GM12878 (cell line): Measurements from ENCODE around the gene NLGN1. TPM values are rescaled to one million over a fixed set of nuclear protein-coding genes. Genes with fewer than 3 reads are reported as not detected.

ENCODE experiments used
- ATAC-seq: fragments of 200-7000 bp; cut with Tn5 transposase; 3 replicates; pipeline ENCODE4 v1.9.1; 2020; ENCODE audit warnings: mild to moderate bottlenecking, moderate library complexity
- BruUV-seq: library from RNA; stranded (reverse); fragments of 400-500 nt; replicated peaks from 2 replicates; lab custom pipeline; 2021; lab: Mats Ljungman, UMichigan
- CTCF ChIA-PET: fragments of 300-600 bp; sonication (Branson Sonifier 250); formaldehyde crosslinking; extraction: SDS; loops from one replicate; lab custom pipeline; 2021; ENCODE audit warnings: inconsistent platforms; lab: Yijun Ruan, JAX
- POLR2A ChIA-PET: fragments of 350-600 bp; formaldehyde crosslinking; extraction: SDS; loops from one replicate; lab custom pipeline; 2021; ENCODE audit warnings: inconsistent platforms; lab: Charles Lee
- RAD21 ChIA-PET: fragments of 300-600 bp; sonication (Branson Sonifier 250); formaldehyde crosslinking; loops from one replicate; lab custom pipeline; 2023; ENCODE audit warnings: antibody characterized with exemption; ENCODE audit not compliant: unreplicated experiment; lab: Charles Lee
- SMC1A ChIA-PET: fragments of 300-600 bp; sonication (Branson Sonifier 250); formaldehyde crosslinking; loops from one replicate; lab custom pipeline; 2023; ENCODE audit not compliant: unreplicated experiment, uncharacterized antibody; lab: Charles Lee
- DNase-seq: peaks from one replicate; pipeline ENCODE4 v3.0.0-alpha.2; 2011; ENCODE audit warnings: low read depth, low spot score
- FAIRE-seq: peaks from 3 replicates; lab custom pipeline; 2011; peaks lifted over from hg19 to GRCh38; lab: Jason Lieb, UNC
- H2AFZ ChIP-seq: 2 replicates; pipeline ENCODE4 v1.6.0; 2011; ENCODE audit warnings: low read depth, low read length, control low read depth; ENCODE audit not compliant: control insufficient read depth
- H3K27ac ChIP-seq: 2 replicates; pipeline ENCODE4 v1.5.1; 2011; ENCODE audit warnings: control low read depth; ENCODE audit not compliant: control insufficient read depth, insufficient read depth
- H3K27me3 ChIP-seq, 2 experiments: replicated peaks in 1 of 2; 2 replicates each; pipeline versions ENCODE4 v1.6.0 to v1.6.1; 2011; ENCODE audit warnings: low read length in 1 of 2; ENCODE audit not compliant: control insufficient read depth in 2 of 2, insufficient read depth in 2 of 2
- H3K36me3 ChIP-seq, 2 experiments: 2 replicates each; pipeline ENCODE4 v1.5.1; 2011; ENCODE audit warnings: low read length in 1 of 2; ENCODE audit not compliant: control insufficient read depth in 2 of 2, insufficient read depth in 2 of 2
- H3K4me1 ChIP-seq: 2 replicates; pipeline ENCODE4 v1.6.1; 2011; ENCODE audit warnings: mild to moderate bottlenecking, low read length, moderate library complexity, mixed read lengths; ENCODE audit not compliant: control insufficient read depth, insufficient read depth
- H3K4me2 ChIP-seq: 2 replicates; pipeline ENCODE4 v1.6.0; 2011; ENCODE audit warnings: control low read depth; ENCODE audit not compliant: control insufficient read depth, insufficient read depth
- H3K4me3 ChIP-seq: fragments of 200-600 bp; sonication (generic); 2 replicates; pipeline ENCODE4 v1.5.1; 2016
- H3K79me2 ChIP-seq: 2 replicates; pipeline ENCODE4 v1.6.0; 2011; ENCODE audit warnings: low read length; ENCODE audit not compliant: control insufficient read depth, insufficient read depth
- H3K9ac ChIP-seq: 2 replicates; pipeline ENCODE4 v1.8.0; 2011; ENCODE audit warnings: low read length, control low read depth, mixed read lengths; ENCODE audit not compliant: control insufficient read depth, insufficient read depth
- H3K9me3 ChIP-seq: replicated peaks from 3 replicates; pipeline ENCODE4 v1.5.1; 2011; ENCODE audit warnings: mild to moderate bottlenecking, low read length; ENCODE audit not compliant: control insufficient read depth, insufficient read depth
- H4K20me1 ChIP-seq: 2 replicates; pipeline ENCODE4 v1.6.0; 2011; ENCODE audit not compliant: control insufficient read depth, insufficient read depth
- ASH2L ChIP-seq: fragments of 300-600, 200-600 bp; sonication (generic); IDR thresholded peaks from 2 replicates; pipeline ENCODE4 v1.6.1; 2017; ENCODE audit warnings: low read depth, mild to moderate bottlenecking, borderline replicate concordance
- CHD4 ChIP-seq: fragments of 200-600 bp; sonication (generic); IDR thresholded peaks from 2 replicates; pipeline ENCODE4 v1.6.1; 2016; ENCODE audit warnings: mild to moderate bottlenecking
- E2F8 ChIP-seq: fragments of 450-650 bp; IDR thresholded peaks from 2 replicates; pipeline ENCODE4 v1.6.1; 2018; ENCODE audit warnings: mild to moderate bottlenecking, low read depth, moderate library complexity; ENCODE audit not compliant: partially characterized antibody
- ESRRA ChIP-seq: IDR thresholded peaks from 2 replicates; pipeline ENCODE4 v1.6.1; 2012; ENCODE audit warnings: mild to moderate bottlenecking, low read length, improper control_type of control experiment
- GABPA ChIP-seq: IDR thresholded peaks from 2 replicates; pipeline ENCODE4 v1.6.1; 2014; ENCODE audit warnings: antibody characterized with exemption, low read depth, mild to moderate bottlenecking, inconsistent platforms
- IKZF2 ChIP-seq, 2 experiments: fragments of 450-650 bp; IDR thresholded peaks; 2 replicates each; pipeline ENCODE4 v1.6.1; 2017; ENCODE audit warnings: mild to moderate bottlenecking in 2 of 2, moderate library complexity in 2 of 2
- IRF5 ChIP-seq: fragments of 450-650 bp; IDR thresholded peaks from 2 replicates; pipeline ENCODE4 v1.6.1; 2017; ENCODE audit warnings: borderline replicate concordance
- SUPT20H ChIP-seq: IDR thresholded peaks from 2 replicates; pipeline ENCODE4 v1.6.1; 2011; ENCODE audit warnings: low read depth, mild to moderate bottlenecking, low read length, moderate library complexity, borderline replicate concordance; ENCODE audit not compliant: control insufficient read depth
- ZNF687 ChIP-seq: fragments of 450-650 bp; IDR thresholded peaks from 2 replicates; pipeline ENCODE4 v1.6.1; 2017; ENCODE audit warnings: mild to moderate bottlenecking, moderate library complexity
- WGBS: methylation state at CpG from one replicate; pipeline ENCODE4 v1.1.6; 2016; ENCODE audit warnings: low lambda C conversion rate; ENCODE audit not compliant: insufficient replicate concordance, insufficient coverage; ENCODE audit errors: missing lambda C conversion rate; 5-methylcytosine and 5-hydroxymethylcytosine counted together
- in situ Hi-C: fragments of 300-500 bp; cut with MboI; formaldehyde crosslinking; loops from 9 replicates; pipeline ENCODE4 v1.14.3; 2018; ENCODE audit warnings: mixed read lengths
- intact Hi-C: fragments of 100-400 bp; cut with micrococcal nuclease; formaldehyde crosslinking; loops from one replicate; pipeline ENCODE4 v1.14.2; 2022; ENCODE audit not compliant: unreplicated experiment
- polyA plus RNA-seq, 11 experiments: library from polyadenylated mRNA; depleted of rRNA in 4 of 11; unstranded in 6 of 11; stranded (reverse) in 5 of 11; fragments of >200 nt; fragmentation: Nextera tagmentation in 4 of 11; fragmentation: Illumina TruSeq in 1 of 11; extraction: Ambion mirVana in 4 of 11; extraction: Trizol in 1 of 11; gene quantifications; 1 replicate in 1 of 11; 2 replicates in 10 of 11; pipeline versions ENCODE4 v1.2.1 to v1.2.3, GENCODE V29; 2011 to 2016; ENCODE audit warnings: inconsistent platforms in 2 of 11, missing spikeins in 2 of 11, low read depth in 1 of 11
- total RNA-seq, 4 experiments: library from RNA; depleted of rRNA in 3 of 4; stranded (reverse); fragments of >200 nt in 3 of 4; fragmentation: Illumina TruSeq in 1 of 4; extraction: Trizol in 1 of 4; gene quantifications; 2 replicates each; pipeline versions ENCODE4 v1.2.1 to v1.2.3, GENCODE V29; 2013 to 2021

NLGN1 gene
- total and polyA plus RNA-seq, 10 of the 15 experiments (the other 5 are each of a cell fraction or from before 2014, with no cell fraction given): not detected

DNA sequence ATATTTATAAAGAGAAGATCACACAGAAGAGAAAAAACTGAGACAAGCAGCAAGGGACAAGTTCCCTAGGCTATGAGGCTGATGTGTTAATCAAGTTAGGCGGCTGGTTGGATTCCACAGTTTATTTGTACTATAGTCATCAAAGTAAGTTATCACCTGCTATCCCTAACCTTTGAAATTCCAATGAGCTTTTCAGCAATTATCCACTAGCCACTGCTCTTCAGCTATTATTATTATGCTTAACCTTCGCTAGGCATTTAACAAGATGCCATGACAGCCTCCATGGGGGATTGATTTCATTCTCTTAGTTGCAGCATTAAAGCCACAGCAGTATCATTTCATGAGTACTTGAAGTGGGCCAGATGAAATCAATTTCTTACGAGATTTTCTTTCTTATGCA is 762.1 kb downstream of the NLGN1 start:
- intact Hi-C loops (no loop called here), in situ Hi-C loops (no loop called here)
- no peak for FAIRE-seq
- no peaks in the 10 kb centered on the region for H3K36me3 ChIP-seq
- H3K9me3 ChIP-seq: no peaks in the 10 kb centered on the region
- BruUV-seq: no TSS peak
- no peak for ATAC-seq
- no peaks in the 10 kb centered on the region for H4K20me1 ChIP-seq
- no peak overlapping the region for H3K9ac ChIP-seq
- SMC1A ChIA-PET: no interaction called here
- no peaks in the 10 kb centered on the region for H3K79me2 ChIP-seq
- no peak overlapping the region for H2AFZ ChIP-seq
- RAD21 ChIA-PET: no interaction called here
- H3K4me1 ChIP-seq: no peaks in the 10 kb centered on the region
- 20% methylated on average over 3 of the region's 3 CpGs for WGBS
- POLR2A ChIA-PET: no interaction called here
- no peak for DNase-seq
- H3K4me2 ChIP-seq: no peak overlapping the region
- no peaks in the 10 kb centered on the region for H3K27me3 ChIP-seq
- no peak overlapping the region for H3K27ac ChIP-seq
- CTCF ChIA-PET: no interaction called here
- TF ChIP-seq IRF5 (no peak), CHD4 (no peak), SUPT20H (no peak), ASH2L (no peak), ESRRA (no peak), GABPA (no peak)
- TF ChIP-seq, all 136 proteins: peak for 0
- no peak overlapping the region for H3K4me3 ChIP-seq

GRCh38 chr3:174162550-174162949 is 765.0 kb downstream of the NLGN1 start:
- Histone ChIP-seq H3K4me2 (no peak overlapping the region), H3K9me3 (no peaks in the 10 kb centered on the region), H3K4me3 (no peak overlapping the region), H3K4me1 (no peaks in the 10 kb centered on the region), H3K9ac (no peak overlapping the region), H2AFZ (no peak overlapping the region), H3K36me3 (no peaks in the 10 kb centered on the region), H4K20me1 (no peaks in the 10 kb centered on the region), H3K27me3 (no peaks in the 10 kb centered on the region), H3K79me2 (no peaks in the 10 kb centered on the region), H3K27ac (no peak overlapping the region)
- ChIA-PET POLR2A (no interaction called here), RAD21 (no interaction called here), CTCF (no interaction called here), SMC1A (no interaction called here)
- no TSS peak for BruUV-seq
- in situ Hi-C loops (no loop called here), intact Hi-C loops (no loop called here)
- DNase-seq (no peak), FAIRE-seq (no peak), ATAC-seq (no peak)
- WGBS: 0% methylated on average over 1 of the region's 1 CpG
- TF ChIP-seq IKZF2 (IDR thresholded peaks at IDR 0.05) (no peak), E2F8 (no peak), ZNF687 (no peak)
